ENCODE results near the gene POU3F3.

DNA sequence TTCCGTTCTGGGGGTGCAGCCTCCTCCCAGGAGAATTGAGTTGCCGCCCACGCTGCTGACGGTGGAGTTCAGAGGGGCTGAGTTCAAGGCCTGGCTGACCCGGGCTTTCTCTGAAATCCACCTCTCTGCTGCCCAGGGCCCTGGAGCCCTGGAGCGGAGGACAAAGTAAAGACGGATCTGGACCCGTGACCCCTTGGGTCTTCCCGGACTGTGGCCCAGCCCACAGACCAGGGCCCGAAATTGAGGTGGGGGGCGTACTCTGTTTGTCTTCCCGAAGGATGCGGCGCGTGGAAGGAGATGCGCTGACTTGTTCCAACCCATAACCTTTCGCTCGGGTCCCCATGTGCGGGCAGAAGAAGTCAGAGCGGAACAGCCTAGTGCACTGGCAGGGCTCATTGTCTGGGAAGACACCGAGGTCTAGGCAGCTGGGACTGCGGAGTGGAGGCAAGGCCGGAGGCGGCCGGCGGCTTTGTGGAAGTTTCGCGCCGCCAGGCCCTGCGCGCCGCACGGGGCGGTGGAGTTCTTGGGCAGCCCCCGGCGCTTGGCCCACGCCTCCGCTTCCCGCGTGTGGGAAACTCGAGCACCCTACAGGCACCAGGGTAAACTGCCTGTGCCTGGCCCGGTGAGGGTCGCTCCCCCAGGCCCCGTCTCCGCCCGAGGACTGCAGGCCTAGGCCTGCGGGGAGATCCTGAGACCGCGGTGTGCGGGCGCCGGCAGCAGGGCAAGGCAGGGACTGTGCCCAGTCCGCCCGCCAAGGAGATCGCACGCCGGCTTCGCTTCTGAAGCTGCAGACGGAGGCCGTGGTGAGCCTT, 9.8 kb downstream of the POU3F3 start:
- TF ChIP-seq, protein P1, sequence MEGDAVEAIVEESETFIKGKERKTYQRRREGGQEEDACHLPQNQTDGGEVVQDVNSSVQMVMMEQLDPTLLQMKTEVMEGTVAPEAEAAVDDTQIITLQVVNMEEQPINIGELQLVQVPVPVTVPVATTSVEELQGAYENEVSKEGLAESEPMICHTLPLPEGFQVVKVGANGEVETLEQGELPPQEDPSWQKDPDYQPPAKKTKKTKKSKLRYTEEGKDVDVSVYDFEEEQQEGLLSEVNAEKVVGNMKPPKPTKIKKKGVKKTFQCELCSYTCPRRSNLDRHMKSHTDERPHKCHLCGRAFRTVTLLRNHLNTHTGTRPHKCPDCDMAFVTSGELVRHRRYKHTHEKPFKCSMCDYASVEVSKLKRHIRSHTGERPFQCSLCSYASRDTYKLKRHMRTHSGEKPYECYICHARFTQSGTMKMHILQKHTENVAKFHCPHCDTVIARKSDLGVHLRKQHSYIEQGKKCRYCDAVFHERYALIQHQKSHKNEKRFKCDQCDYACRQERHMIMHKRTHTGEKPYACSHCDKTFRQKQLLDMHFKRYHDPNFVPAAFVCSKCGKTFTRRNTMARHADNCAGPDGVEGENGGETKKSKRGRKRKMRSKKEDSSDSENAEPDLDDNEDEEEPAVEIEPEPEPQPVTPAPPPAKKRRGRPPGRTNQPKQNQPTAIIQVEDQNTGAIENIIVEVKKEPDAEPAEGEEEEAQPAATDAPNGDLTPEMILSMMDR (IDR thresholded peaks at IDR 0.05; ENCODE audit: low read depth, low read length), result no peak
- TF ChIP-seq POLR2A (IDR thresholded peaks at IDR 0.05; ENCODE audit: extremely low read depth, insufficient read length), result no peak
- no peak for TF ChIP-seq MYC (IDR thresholded peaks at IDR 0.05; ENCODE audit: low read depth, low read length)
- TF ChIP-seq, protein P2, sequence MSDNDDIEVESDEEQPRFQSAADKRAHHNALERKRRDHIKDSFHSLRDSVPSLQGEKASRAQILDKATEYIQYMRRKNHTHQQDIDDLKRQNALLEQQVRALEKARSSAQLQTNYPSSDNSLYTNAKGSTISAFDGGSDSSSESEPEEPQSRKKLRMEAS (IDR thresholded peaks at IDR 0.05; ENCODE audit: low read depth, low read length), result no peak
